ENCODE measurements around the gene ELAVL4.

Gene ELAVL4

DNA sequence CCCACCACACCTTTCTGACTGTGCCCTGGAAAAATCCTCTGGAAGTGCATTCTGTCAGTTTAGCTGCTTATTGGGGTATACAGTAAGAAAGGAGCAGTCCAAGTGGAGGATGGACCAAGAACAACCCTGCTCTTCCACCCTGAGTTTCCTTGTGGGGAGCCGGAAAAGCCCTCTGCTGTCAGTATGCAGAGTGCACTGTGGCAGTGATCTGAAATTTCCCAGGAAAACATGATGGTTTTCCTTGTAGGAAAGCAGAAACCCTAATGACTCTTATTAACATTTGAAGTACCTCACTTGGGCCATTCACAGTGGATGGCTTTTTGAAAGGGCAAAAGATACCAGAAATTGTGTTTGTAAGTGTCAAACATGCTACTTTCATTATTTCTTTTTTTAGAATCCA lies 20.5 kb downstream of the ELAVL4 start:
- Mint-ChIP-seq H3K4me3 (no peak overlapping the region), H3K27ac (no peak overlapping the region), H3K36me3 (ENCODE audit: low read depth) (no peaks in the 10 kb centered on the region), H3K4me1 (no peaks in the 10 kb centered on the region), H3K9me3 (no peaks in the 10 kb centered on the region), H3K27me3 (ENCODE audit: low read depth) (peaks cover 9% of the 10 kb centered on the region)
- TF ChIP-seq, protein P1, sequence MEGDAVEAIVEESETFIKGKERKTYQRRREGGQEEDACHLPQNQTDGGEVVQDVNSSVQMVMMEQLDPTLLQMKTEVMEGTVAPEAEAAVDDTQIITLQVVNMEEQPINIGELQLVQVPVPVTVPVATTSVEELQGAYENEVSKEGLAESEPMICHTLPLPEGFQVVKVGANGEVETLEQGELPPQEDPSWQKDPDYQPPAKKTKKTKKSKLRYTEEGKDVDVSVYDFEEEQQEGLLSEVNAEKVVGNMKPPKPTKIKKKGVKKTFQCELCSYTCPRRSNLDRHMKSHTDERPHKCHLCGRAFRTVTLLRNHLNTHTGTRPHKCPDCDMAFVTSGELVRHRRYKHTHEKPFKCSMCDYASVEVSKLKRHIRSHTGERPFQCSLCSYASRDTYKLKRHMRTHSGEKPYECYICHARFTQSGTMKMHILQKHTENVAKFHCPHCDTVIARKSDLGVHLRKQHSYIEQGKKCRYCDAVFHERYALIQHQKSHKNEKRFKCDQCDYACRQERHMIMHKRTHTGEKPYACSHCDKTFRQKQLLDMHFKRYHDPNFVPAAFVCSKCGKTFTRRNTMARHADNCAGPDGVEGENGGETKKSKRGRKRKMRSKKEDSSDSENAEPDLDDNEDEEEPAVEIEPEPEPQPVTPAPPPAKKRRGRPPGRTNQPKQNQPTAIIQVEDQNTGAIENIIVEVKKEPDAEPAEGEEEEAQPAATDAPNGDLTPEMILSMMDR (IDR thresholded peaks at IDR 0.05; ENCODE audit: unreplicated experiment in 3 of 3): no peak

DNA sequence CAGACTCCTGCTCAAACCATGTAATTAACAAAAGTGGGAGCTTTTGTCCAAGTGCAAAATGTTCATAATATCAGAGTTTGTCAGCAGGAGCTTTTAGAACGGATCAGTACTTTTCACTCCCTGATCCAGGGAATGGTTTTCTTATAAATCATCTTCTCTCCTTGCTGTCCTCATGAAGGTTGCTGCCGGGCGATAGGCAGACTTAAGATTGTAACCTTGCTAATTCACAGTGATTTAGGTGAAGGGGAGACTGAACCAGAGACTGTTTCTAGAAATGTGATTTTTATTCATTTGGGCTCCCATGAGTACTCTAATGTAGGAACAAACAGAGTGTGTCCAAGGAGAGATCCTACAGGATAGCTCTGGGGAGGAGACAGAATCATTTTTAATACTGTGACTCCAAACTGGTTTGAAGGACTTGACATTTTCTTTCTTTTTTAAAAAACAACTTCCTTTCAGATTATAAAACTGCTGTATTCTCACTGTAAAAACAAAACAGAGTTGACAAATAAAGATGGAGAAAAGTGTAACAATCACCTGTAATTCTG lies 23.7 kb downstream of the ELAVL4 start:
- no peaks in the 10 kb centered on the region for H3K36me3 Mint-ChIP-seq (ENCODE audit: low read depth)
- H3K4me1 Mint-ChIP-seq: no peaks in the 10 kb centered on the region
- TF ChIP-seq, protein P1 (IDR thresholded peaks at IDR 0.05; ENCODE audit: unreplicated experiment in 3 of 3): no peak
- H3K27ac Mint-ChIP-seq: no peak overlapping the region
- no peaks in the 10 kb centered on the region for H3K9me3 Mint-ChIP-seq
- peaks cover 4% of the 10 kb centered on the region for H3K27me3 Mint-ChIP-seq (ENCODE audit: low read depth)
- H3K4me3 Mint-ChIP-seq: no peak overlapping the region

DNA sequence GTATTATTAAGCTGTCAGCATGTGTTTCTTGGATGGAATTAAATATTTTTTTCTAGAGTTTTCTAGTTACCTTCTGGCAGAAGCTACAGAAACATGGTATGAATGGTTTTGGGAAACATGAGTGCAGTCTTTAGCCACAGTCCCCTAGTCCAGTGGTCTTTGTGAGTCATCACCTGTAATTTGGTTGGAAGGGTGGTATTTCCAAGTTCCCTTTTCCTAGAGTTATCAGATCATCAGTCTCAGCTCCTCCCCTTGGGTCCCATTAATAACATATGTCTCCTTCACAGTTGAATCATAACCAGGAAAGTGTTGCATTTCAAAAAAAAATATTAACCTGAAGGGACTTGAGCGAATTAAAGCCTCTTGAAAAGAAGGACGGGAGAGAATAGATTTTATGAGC lies 27.0 kb downstream of the ELAVL4 start:
- TF ChIP-seq, protein P1 (IDR thresholded peaks at IDR 0.05; ENCODE audit: unreplicated experiment in 3 of 3): no peak
- H3K27ac Mint-ChIP-seq: no peak overlapping the region

DNA sequence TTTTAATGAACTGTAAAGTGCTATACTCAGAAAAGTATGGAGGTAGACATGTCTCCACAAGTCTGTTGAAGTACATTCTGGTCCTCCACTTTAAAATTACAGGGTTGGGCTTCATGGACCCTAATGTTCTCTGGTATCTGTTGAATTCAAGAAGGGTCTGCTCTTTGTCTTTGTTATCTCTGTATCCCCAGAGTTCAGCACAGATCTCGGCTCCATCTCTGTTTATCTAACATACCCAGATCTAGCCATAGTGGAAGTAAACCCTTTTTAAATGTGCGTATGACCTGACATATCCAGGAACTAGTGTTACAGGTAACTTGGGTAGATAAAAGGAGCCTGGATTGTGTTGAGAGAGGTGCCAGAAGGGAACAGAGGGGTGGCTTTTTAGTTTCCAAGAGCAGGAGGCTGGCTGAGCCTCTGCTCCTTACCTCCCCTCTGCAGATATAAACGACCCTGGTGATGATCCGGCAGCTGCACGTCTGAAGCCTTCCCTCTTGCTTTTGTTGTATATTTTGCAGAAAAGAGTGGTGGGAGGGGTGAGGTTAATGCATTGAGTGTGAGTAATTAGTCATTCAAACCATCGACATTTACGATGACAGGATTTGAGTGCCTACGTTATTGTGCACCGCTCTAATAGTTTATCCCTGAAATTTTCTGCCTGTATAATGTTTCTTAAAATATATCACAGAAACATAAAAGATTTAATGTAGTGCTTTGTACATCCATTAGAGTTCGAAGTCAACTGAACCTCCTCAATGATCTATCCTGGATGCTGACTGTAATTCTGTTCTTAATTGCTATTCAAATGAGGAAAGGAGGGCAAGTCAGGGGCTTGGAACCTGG lies 30.8 kb downstream of the ELAVL4 start:
- Mint-ChIP-seq H3K27ac (no peak overlapping the region), H3K9me3 (no peaks in the 10 kb centered on the region), H3K4me3 (no peak overlapping the region), H3K27me3 (ENCODE audit: low read depth) (no peaks in the 10 kb centered on the region), H3K4me1 (no peaks in the 10 kb centered on the region), H3K36me3 (ENCODE audit: low read depth) (no peaks in the 10 kb centered on the region)
- TF ChIP-seq, protein P1 (IDR thresholded peaks at IDR 0.05; ENCODE audit: unreplicated experiment in 3 of 3): no peak

More for the DNA sequence above, 27.0 kb downstream of the ELAVL4 start:
- H3K9me3 Mint-ChIP-seq: no peaks in the 10 kb centered on the region
- H3K27me3 Mint-ChIP-seq (ENCODE audit: low read depth): peaks cover 4% of the 10 kb centered on the region
- no peaks in the 10 kb centered on the region for H3K36me3 Mint-ChIP-seq (ENCODE audit: low read depth)
- no peak overlapping the region for H3K4me3 Mint-ChIP-seq
- no peaks in the 10 kb centered on the region for H3K4me1 Mint-ChIP-seq

DNA sequence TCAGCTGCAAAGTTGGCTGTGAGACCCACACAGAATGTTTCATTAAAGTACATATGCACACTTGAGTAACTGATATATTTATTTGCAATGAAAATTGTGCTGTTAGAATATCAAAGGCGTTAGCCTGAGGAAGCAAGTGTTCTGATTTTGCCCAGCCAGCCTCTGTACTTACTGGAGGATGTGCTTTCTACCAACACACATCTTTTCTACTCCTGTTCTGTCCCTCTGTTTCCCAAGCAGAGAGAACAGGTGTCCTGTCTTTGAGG lies 31.4 kb downstream of the ELAVL4 start:
- no peaks in the 10 kb centered on the region for H3K9me3 Mint-ChIP-seq
- TF ChIP-seq, protein P1 (IDR thresholded peaks at IDR 0.05; ENCODE audit: unreplicated experiment in 3 of 3): no peak

More for the DNA sequence above, 31.4 kb downstream of the ELAVL4 start:
- H3K4me1 Mint-ChIP-seq: no peaks in the 10 kb centered on the region
- H3K4me3 Mint-ChIP-seq: no peak overlapping the region
- H3K27me3 Mint-ChIP-seq (ENCODE audit: low read depth): no peaks in the 10 kb centered on the region
- no peaks in the 10 kb centered on the region for H3K36me3 Mint-ChIP-seq (ENCODE audit: low read depth)
- H3K27ac Mint-ChIP-seq: no peak overlapping the region

Measured in nephron (organoid).